ENCODE measurements around the gene UPB1.
A peak's percentile ranks its signal among the peaks of the same experiment; 100 is the strongest.
"Not testable (repeated sequence)": the region's sequence is repeated elsewhere in the genome, so short reads cannot be mapped to it uniquely, and the experiment has no call there.

UPB1 gene

DNA sequence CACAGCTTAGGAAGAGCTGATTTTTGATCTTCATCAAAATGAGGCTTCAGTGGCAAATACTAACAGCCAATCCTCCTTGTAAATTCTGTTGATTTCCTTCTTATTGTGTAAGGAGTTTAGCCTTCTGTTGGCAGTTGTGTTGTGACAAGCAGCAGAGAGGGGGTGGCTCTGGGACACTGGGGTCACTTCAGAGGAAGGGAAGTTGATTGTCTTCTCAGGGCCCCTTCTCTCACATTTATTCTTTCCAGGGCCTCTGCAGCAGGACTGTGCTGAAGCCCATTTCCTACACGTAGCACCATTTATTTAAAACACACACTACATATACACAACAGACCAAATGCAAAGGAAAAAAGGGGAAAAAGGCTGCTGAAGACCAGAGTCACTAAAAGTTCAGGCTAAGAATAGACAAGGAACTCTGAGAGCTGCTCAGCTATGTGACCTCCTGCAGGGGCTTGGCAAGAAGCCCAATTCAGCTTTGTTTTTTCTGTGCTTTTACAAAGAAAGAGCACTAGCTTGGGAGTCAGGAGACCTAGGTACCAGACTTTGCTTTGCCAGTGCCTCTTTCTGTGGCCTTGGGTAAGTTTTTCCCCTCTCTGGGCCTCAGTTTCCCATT lies 28.3 kb upstream of the UPB1 start:
- H3K4me3 Mint-ChIP-seq, result no peak overlapping the region
- no peak overlapping the region for H3K27ac Mint-ChIP-seq
- no peaks in the 10 kb centered on the region for H3K27me3 Mint-ChIP-seq
- H3K4me1 Mint-ChIP-seq (ENCODE audit: low read depth), result peaks cover 12% of the 10 kb centered on the region
- H3K36me3 Mint-ChIP-seq, result no peaks in the 10 kb centered on the region
- no peaks in the 10 kb centered on the region for H3K9me3 Mint-ChIP-seq (ENCODE audit: low read depth)

DNA sequence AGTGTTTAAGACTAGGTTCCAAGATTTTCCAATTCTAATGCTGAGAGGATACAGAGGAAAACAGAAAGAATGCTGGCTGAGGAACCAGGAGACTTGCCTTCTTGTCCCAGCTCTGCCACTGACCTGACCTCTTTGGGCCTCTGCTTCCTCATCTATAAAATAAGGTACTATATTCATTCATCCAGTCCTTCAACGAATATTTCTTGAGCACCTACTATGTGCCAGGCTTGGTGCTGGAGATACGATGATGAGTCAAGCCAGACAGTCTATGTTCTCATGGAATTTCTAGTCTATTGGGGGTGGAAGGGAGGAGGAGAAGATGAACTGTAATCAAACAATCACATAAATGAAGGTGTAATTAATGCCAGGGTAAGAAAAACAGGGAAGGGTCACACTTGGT lies 27.8 kb upstream of the UPB1 start:
- no peak overlapping the region for H3K27ac Mint-ChIP-seq
- peaks cover 12% of the 10 kb centered on the region for H3K4me1 Mint-ChIP-seq (ENCODE audit: low read depth)
- H3K4me3 Mint-ChIP-seq, result no peak overlapping the region

DNA sequence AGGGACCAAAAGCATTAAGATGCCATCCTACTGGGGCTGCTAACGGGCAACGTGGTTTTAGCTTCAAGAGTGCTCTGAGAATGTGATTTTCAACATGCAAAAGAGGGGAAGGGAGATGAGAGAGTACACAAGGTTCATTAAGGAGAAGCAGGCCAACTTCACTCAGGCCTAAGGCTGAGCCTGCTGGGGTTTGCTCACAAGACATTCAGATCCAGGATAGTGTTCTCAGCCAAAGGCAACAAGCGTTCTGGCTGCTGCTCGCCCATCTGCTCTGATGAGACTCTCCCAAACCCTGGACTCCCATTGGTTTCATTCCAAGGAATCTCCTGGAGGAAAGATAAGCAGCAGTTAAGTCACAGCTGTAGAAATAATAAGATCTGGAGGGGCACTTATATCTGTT lies 23.6 kb upstream of the UPB1 start:
- H3K9me3 Mint-ChIP-seq (ENCODE audit: low read depth), result peaks cover 5% of the 10 kb centered on the region
- H3K36me3 Mint-ChIP-seq, result no peaks in the 10 kb centered on the region
- H3K27ac Mint-ChIP-seq, result no peak overlapping the region
- no peak overlapping the region for H3K4me3 Mint-ChIP-seq
- peaks cover 4% of the 10 kb centered on the region for H3K4me1 Mint-ChIP-seq (ENCODE audit: low read depth)
- H3K27me3 Mint-ChIP-seq, result no peaks in the 10 kb centered on the region

More for the DNA sequence above, 27.8 kb upstream of the UPB1 start:
- Mint-ChIP-seq H3K27me3 (no peaks in the 10 kb centered on the region), H3K36me3 (no peaks in the 10 kb centered on the region), H3K9me3 (ENCODE audit: low read depth) (no peaks in the 10 kb centered on the region)

DNA sequence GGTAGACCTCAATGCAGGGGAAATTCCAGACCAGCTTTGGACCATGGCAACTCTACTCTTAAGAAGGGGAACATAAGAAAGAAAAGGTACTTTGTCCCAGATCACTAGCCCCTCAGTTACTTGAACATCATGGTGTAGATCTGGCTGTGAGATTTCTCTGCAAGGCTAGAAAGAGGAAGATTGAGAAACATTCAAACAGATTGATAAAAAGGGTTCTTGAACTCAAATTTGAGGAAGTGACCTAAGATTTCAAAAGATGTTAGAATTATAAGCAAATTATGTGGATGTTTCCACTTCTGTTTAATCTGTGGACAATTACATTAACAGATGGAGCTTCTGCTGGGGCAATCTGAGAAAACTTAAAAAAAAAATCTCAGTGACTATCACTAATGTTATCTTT lies 21.8 kb upstream of the UPB1 start:
- Mint-ChIP-seq H3K27ac (no peak overlapping the region), H3K4me3 (no peak overlapping the region), H3K9me3 (ENCODE audit: low read depth) (peaks cover 5% of the 10 kb centered on the region), H3K4me1 (ENCODE audit: low read depth) (no peaks in the 10 kb centered on the region), H3K36me3 (peaks cover 3% of the 10 kb centered on the region), H3K27me3 (no peaks in the 10 kb centered on the region)

DNA sequence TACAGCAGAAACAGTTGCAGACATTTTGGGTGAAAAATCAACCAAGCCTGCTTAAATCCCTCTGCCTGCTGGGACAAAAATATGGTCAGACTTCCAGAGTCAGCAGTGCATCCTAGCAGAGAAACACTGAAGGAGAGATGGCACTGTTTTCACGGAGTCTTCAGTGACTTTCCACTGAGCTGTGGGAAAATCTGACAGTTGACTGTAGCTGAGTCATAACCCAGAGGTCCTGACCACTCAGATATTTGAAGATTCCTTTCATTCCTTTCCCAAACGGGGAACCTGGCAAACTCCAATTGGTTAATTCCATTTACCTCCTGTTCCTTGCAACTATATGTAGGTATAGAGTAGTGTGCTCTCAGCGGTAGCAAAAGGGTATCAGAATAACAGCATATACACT lies 20.9 kb upstream of the UPB1 start:
- Mint-ChIP-seq H3K9me3 (ENCODE audit: low read depth) (peaks cover 5% of the 10 kb centered on the region), H3K4me1 (ENCODE audit: low read depth) (no peaks in the 10 kb centered on the region), H3K36me3 (peaks cover 3% of the 10 kb centered on the region), H3K27ac (no peak overlapping the region), H3K27me3 (no peaks in the 10 kb centered on the region), H3K4me3 (no peak overlapping the region)

DNA sequence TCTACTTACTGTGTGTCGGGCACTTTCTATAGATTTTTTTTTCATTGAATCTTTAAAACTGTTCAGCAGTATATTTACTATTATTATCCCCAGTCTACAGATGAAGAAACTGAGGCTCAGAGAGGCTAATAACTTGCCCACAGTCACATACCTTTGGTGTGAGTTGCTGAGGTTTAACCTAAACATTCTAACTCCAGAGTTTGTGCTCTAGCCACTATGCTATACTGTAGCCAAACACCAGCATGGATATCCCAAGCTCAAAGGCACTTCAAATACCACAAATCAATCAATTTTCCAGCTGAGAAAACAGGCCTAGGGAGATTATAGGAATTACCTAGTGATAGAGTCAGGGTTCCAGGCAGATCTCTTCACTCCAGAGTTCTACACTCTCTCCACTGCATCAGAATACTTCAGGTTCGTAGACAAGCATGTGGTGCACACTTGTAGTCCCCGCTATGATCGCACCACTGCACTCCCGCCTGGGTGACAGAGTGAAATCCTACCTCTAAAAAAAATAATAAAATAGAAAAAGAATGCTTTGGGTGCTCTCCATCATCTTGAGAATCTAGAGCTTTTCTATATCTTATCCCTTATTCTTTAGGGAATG lies 20.4 kb upstream of the UPB1 start:
- Mint-ChIP-seq H3K4me3 (no peak overlapping the region), H3K9me3 (ENCODE audit: low read depth) (peaks cover 5% of the 10 kb centered on the region), H3K27me3 (no peaks in the 10 kb centered on the region), H3K36me3 (peaks cover 3% of the 10 kb centered on the region), H3K27ac (no peak overlapping the region), H3K4me1 (ENCODE audit: low read depth) (no peaks in the 10 kb centered on the region)

DNA sequence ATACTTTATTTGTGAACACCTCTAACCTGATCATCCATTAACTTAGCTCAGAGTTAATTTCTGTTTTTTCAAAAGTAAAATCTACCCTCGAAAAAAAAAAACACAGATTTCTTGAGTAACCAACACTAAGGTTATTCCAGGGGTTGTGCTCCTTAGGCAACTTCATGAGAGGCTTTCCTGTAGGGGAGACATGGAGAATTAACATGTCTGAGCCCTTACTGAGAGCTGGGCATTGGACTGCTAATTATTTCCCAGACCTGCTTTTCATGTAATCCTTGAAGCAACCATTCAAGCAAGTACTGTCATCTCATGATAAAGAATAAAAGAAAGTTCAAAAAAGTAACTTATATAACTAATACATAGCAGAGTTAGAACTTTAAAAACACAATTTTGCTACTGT lies 13.5 kb upstream of the UPB1 start:
- peaks cover 3% of the 10 kb centered on the region for H3K36me3 Mint-ChIP-seq
- H3K4me1 Mint-ChIP-seq (ENCODE audit: low read depth), result peaks cover 12% of the 10 kb centered on the region
- no peaks in the 10 kb centered on the region for H3K9me3 Mint-ChIP-seq (ENCODE audit: low read depth)
- no peak overlapping the region for H3K27ac Mint-ChIP-seq
- H3K4me3 Mint-ChIP-seq, result no peak overlapping the region
- no peaks in the 10 kb centered on the region for H3K27me3 Mint-ChIP-seq

DNA sequence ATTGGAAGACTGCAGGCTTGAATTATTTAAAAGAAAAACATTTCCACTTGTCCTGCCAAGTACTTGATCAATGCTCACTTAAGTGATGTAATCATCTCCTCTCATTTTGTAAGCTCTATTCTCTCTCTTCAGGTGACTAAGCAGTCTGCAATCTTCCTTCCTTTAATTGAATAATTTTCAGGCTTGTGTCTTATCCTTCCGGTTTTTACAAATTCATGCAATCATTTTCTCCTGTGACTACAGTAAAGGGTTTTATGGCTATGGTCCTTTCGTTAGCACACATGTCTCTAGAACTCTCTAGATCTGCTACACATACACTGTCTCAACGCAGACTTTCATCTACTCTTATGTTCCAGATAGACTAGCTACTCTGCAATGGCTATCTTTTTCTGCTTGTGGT lies 12.6 kb upstream of the UPB1 start:
- H3K27me3 Mint-ChIP-seq, result no peaks in the 10 kb centered on the region
- no peak overlapping the region for H3K4me3 Mint-ChIP-seq
- H3K27ac Mint-ChIP-seq, result no peak overlapping the region
- H3K9me3 Mint-ChIP-seq (ENCODE audit: low read depth), result no peaks in the 10 kb centered on the region
- H3K4me1 Mint-ChIP-seq (ENCODE audit: low read depth), result peaks cover 12% of the 10 kb centered on the region
- H3K36me3 Mint-ChIP-seq, result no peaks in the 10 kb centered on the region

DNA sequence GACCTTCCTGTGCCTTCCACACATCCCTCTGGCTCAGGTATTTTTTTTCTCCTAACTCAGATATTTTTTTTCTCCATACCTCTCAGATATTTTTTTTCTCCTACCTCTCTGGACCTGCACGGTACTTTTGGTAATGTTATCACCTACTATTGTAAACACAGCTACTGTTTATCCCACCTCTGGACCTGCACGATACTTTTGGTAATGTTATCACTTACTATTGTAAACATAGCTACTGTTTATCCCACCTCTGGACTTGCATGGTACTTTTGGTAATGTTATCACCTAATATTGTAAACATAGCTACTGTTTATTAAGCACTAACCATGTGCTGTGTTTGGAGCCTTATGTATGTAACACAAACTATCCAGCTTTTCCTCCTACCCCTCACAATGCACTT lies 12.1 kb upstream of the UPB1 start:
- no peak overlapping the region for H3K4me3 Mint-ChIP-seq
- H3K27me3 Mint-ChIP-seq, result no peaks in the 10 kb centered on the region
- H3K27ac Mint-ChIP-seq, result no peak overlapping the region
- H3K9me3 Mint-ChIP-seq (ENCODE audit: low read depth), result no peaks in the 10 kb centered on the region
- H3K36me3 Mint-ChIP-seq, result no peaks in the 10 kb centered on the region
- H3K4me1 Mint-ChIP-seq (ENCODE audit: low read depth), result peaks cover 12% of the 10 kb centered on the region

DNA sequence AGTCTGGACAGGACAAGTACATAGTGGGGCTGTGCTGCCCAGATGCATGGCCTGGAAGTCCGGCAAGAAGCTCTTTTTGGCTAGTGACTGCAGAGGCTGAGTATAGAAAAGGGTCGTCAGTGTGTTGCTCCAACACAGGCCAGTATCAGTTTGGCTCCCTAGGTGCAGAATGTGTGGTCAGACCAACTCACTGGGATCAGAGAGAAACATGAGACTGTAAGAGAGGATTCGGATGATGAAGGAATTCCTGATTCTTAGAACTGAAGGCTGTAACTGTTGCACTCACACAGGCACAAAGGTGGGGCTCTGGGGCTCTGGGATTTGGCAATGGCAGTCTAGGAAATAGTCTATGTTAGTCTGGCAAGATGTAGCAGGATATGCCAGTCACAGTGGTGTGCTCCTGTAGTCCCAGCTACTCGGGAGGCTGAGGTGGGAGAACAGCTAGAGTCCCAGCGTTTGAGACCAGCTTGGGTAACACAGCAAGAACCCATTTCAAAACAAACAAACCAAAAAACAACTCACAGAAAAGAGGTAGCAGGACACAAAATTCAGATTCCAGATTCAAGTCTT lies 11.1 kb upstream of the UPB1 start:
- Mint-ChIP-seq H3K4me3 (no peak overlapping the region), H3K9me3 (ENCODE audit: low read depth) (no peaks in the 10 kb centered on the region), H3K4me1 (ENCODE audit: low read depth) (peaks cover 12% of the 10 kb centered on the region), H3K27me3 (no peaks in the 10 kb centered on the region), H3K27ac (no peak overlapping the region), H3K36me3 (no peaks in the 10 kb centered on the region)

DNA sequence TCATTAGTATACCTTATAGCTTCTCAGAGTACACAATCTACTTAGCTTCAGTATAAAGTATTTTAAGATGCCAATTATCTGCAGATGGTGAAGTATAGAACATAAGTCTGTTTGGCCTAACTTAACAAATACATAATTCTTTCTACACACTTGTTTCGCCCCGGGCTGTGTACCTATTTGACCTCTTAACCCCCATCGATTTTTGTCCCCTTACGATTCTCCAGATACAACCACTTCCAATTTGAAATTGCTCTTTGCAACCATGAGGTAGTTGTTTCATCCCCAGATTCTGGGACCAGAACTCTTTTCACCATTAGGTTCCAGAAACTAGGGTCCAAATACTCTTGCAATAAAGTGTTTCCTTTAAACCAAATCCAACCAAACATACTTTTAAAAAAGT lies 10.0 kb upstream of the UPB1 start:
- H3K9me3 Mint-ChIP-seq (ENCODE audit: low read depth), result no peaks in the 10 kb centered on the region
- no peaks in the 10 kb centered on the region for H3K27me3 Mint-ChIP-seq
- peaks cover 12% of the 10 kb centered on the region for H3K4me1 Mint-ChIP-seq (ENCODE audit: low read depth)
- H3K36me3 Mint-ChIP-seq, result no peaks in the 10 kb centered on the region
- H3K4me3 Mint-ChIP-seq, result no peak overlapping the region
- no peak overlapping the region for H3K27ac Mint-ChIP-seq

DNA sequence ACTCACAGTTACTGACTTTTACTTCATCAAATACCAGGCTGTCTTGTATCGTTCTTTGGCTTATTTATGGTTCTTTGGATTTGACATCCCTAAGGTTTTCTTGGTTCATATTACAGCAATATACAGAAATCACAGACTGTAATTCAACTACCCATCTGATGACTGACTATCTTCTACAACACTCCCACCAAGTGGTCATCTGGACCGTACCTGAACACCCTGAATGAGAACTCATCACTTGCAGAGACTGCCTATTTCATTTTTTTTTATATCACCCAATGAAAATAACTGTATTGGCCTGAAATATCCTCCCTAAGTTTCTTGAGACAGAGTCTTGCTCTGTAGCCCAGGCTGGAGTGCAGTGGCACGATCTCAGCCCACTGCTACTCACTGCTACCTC lies 9.5 kb upstream of the UPB1 start:
- H3K4me1 Mint-ChIP-seq (ENCODE audit: low read depth), result peaks cover 12% of the 10 kb centered on the region
- no peaks in the 10 kb centered on the region for H3K36me3 Mint-ChIP-seq
- no peaks in the 10 kb centered on the region for H3K27me3 Mint-ChIP-seq
- H3K9me3 Mint-ChIP-seq (ENCODE audit: low read depth), result no peaks in the 10 kb centered on the region
- H3K27ac Mint-ChIP-seq, result no peak overlapping the region
- no peak overlapping the region for H3K4me3 Mint-ChIP-seq

DNA sequence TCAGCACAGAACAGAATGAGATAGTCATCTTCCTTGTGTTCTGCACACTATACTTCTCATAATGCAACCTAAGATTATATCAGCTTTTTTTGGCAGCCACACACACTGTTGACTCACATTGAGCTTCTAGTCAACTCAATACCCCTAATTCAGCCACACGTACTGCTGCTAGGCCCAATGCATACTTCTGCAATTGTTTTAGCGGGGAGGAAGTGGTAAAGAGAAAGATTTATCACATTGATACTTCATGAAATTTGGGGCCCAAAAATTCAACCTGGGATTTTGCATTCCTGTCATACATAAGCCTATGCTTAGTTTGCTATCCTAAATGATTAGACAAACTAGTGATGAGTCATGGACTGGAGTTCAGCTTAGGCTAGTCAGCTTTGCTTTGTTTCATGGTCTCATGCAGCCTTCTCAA lies 8.6 kb upstream of the UPB1 start:
- Mint-ChIP-seq H3K9me3 (ENCODE audit: low read depth) (no peaks in the 10 kb centered on the region), H3K4me1 (ENCODE audit: low read depth) (peaks cover 12% of the 10 kb centered on the region), H3K27ac (peak overlapping the region; percentile 7), H3K36me3 (no peaks in the 10 kb centered on the region), H3K4me3 (no peak overlapping the region), H3K27me3 (no peaks in the 10 kb centered on the region)

DNA sequence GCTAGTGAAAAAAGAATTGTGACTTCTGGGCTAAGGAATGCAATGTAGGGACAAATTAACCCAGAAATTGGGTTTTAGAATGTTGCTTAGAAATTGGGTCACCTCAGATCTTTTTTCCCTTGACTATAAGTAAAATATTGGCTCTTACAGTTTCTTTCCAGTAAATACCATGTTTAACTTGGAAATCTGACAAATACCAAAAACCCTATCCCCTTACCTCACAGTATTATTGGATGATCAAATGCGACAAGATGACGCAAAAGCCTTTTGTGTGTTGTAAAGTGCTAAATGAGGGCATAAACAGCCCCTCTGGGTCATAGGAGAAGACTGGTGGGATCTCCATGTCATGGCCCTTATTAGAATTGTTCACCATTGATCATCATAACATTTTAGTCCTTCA lies 6.1 kb upstream of the UPB1 start:
- H3K4me3 Mint-ChIP-seq, result no peak overlapping the region

DNA sequence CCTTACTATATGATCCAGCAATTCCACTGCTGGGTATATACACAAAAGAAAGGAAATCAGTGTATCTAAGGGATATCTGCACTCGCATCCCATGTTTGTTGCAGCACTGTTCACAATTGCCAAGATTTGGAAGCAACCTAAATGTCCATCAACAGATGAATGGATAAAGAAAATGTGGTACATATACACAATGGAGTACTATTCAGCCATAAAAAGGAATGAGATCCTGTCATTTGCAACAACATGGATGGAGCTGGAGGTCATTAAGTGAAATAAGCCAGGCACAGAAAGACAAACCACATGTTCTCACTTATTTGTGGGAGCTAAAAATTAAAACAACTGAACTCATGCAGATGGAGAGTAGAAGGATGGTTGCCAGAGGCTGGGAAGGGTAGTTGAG lies 5.7 kb upstream of the UPB1 start:
- H3K4me1 Mint-ChIP-seq (ENCODE audit: low read depth); H3K4me3 Mint-ChIP-seq; H3K36me3 Mint-ChIP-seq; H3K9me3 Mint-ChIP-seq (ENCODE audit: low read depth); H3K27me3 Mint-ChIP-seq; H3K27ac Mint-ChIP-seq: not testable (repeated sequence)

More for the DNA sequence above, 6.1 kb upstream of the UPB1 start:
- no peak overlapping the region for H3K27ac Mint-ChIP-seq
- H3K9me3 Mint-ChIP-seq (ENCODE audit: low read depth), result no peaks in the 10 kb centered on the region
- peaks cover 4% of the 10 kb centered on the region for H3K36me3 Mint-ChIP-seq
- H3K4me1 Mint-ChIP-seq (ENCODE audit: low read depth), result peaks cover 4% of the 10 kb centered on the region
- peaks cover 4% of the 10 kb centered on the region for H3K27me3 Mint-ChIP-seq

DNA sequence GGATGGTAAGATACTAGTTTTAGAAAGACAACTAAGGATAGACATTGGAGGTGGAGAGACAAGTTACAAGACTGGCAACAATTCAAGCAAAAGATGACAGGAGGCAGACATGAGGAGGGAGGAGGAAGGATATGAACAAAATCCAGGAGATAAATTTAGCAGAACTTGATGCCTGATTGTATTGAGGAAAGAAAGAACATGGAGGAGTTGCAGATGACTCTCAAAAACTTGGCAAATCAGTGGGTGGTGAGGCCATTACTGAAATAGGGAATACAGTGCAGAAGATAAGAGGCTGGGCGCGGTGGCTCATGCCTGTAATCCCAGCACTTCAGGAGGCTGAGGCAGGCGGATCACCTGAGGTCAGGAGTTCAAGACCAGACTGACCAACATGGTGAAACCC lies 2.7 kb upstream of the UPB1 start:
- peaks cover 4% of the 10 kb centered on the region for H3K36me3 Mint-ChIP-seq
- peaks cover 2% of the 10 kb centered on the region for H3K4me1 Mint-ChIP-seq (ENCODE audit: low read depth)
- H3K4me3 Mint-ChIP-seq, result no peak overlapping the region
- H3K9me3 Mint-ChIP-seq (ENCODE audit: low read depth), result no peaks in the 10 kb centered on the region
- H3K27me3 Mint-ChIP-seq, result peaks cover 4% of the 10 kb centered on the region
- H3K27ac Mint-ChIP-seq, result no peak overlapping the region

Data from activated naive CD8-positive, alpha-beta T cell (primary cell).